ENCODE data around the gene MACROD2. TPM values are rescaled to one million over a fixed set of nuclear protein-coding genes. Genes with fewer than 3 reads are reported as not detected.

MACROD2 gene
- total and polyA plus RNA-seq, 2 donors (not counting 1 experiment from before 2014, with no cell fraction given) = 5.3 to 6.7 TPM

DNA sequence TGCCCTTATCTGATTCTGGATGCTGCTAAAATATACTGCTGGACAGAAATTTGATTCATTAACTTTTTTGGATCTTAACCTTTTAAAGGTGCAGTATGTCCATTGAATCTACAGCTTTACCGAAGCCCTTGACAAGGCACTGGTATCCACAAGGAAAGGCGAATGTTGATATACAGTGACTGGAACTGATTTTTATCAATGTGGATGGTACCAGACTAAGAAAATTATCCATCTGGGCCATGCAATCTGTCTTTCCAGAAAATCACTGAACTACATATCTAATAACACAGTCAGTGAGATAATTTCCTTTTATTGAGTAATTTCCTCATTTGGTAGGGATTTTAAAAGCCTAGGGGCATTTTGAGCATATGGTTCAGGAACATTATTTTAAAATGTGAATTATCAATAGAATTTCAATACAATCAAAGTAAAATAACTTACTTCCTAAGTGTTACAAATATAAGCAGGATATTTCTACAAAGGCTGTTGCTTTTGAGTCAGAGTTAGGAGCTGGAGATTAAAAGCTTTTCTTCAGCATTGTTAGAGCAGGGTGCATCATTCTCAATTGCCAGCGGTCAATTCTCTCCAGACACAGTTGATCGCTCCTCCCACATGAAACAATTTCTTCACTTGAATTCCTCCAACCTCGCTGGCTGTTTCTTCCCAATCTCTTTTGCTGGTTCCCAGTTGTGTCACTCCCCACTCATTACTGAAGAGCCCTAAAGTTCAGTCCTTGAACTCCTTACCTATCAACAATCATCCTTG is 927.4 kb downstream of the MACROD2 start:
- Histone ChIP-seq H3K4me1 (ENCODE audit: control insufficient read depth in 2 of 2, insufficient read depth in 2 of 2, low read length in 2 of 2) (no peaks in the 10 kb centered on the region), H3K27ac (ENCODE audit: low read length in 2 of 2) (no peak overlapping the region), H3K9ac (ENCODE audit: low read length) (no peak overlapping the region), H2AFZ (ENCODE audit: insufficient read depth, low read depth, low read length, poor library complexity, severe bottlenecking) (no peak overlapping the region), H4K20me1 (ENCODE audit: control insufficient read depth, insufficient read depth, low read length, poor library complexity, severe bottlenecking) (no peaks in the 10 kb centered on the region), H3K79me2 (ENCODE audit: control insufficient read depth, insufficient read depth, low read length) (no peaks in the 10 kb centered on the region), H3K4me2 (replicated peaks; ENCODE audit: low read depth, low read length, poor library complexity, severe bottlenecking) (no peak overlapping the region), H3K36me3 (replicated peaks in 1 of 2; ENCODE audit: control extremely low read depth in 1 of 2, control insufficient read depth in 1 of 2, extremely low read depth in 1 of 2, insufficient read depth in 2 of 2, low read length in 1 of 2) (no peaks in the 10 kb centered on the region), H3K27me3 (replicated peaks in 1 of 4; ENCODE audit: control extremely low read depth in 1 of 4, control insufficient read depth in 3 of 4, insufficient read depth in 4 of 4, low read length in 3 of 4) (peaks cover 0 to 4% (median 0%) of the 10 kb centered on the region in 4 experiments), H3K4me3 (ENCODE audit: control extremely low read depth in 1 of 5, extremely low read depth in 1 of 5, insufficient read depth in 1 of 5, low read depth in 2 of 5, low read length in 4 of 5) (no peak overlapping the region), H3K9me3 (ENCODE audit: control extremely low read depth in 1 of 3, control insufficient read depth in 2 of 3, insufficient read depth in 1 of 3, low read length in 2 of 3) (peaks cover 0 to 1% (median 0%) of the 10 kb centered on the region in 3 donors)
- H3K4me1 Mint-ChIP-seq = peaks cover 4% of the 10 kb centered on the region
- ATAC-seq (ENCODE audit: low read depth) (no peak), DNase-seq (no peak)
- ChIA-PET CTCF (no interaction called here), POLR2A (no interaction called here)
- TF ChIP-seq EZH2 (IDR thresholded peaks at IDR 0.05; ENCODE audit: borderline replicate concordance, insufficient read depth, low read depth, low read length, poor library complexity, severe bottlenecking) = no peak
- TF ChIP-seq, protein P1, sequence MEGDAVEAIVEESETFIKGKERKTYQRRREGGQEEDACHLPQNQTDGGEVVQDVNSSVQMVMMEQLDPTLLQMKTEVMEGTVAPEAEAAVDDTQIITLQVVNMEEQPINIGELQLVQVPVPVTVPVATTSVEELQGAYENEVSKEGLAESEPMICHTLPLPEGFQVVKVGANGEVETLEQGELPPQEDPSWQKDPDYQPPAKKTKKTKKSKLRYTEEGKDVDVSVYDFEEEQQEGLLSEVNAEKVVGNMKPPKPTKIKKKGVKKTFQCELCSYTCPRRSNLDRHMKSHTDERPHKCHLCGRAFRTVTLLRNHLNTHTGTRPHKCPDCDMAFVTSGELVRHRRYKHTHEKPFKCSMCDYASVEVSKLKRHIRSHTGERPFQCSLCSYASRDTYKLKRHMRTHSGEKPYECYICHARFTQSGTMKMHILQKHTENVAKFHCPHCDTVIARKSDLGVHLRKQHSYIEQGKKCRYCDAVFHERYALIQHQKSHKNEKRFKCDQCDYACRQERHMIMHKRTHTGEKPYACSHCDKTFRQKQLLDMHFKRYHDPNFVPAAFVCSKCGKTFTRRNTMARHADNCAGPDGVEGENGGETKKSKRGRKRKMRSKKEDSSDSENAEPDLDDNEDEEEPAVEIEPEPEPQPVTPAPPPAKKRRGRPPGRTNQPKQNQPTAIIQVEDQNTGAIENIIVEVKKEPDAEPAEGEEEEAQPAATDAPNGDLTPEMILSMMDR (IDR thresholded peaks at IDR 0.05) = no peak
- intact Hi-C loops (cut with micrococcal nuclease) = no loop called here
- WGBS (ENCODE audit: insufficient coverage) = 87% methylated on average over 3 of the region's 5 CpGs
- H3K27ac Mint-ChIP-seq = no peak overlapping the region
- H3K27me3 Mint-ChIP-seq = peaks cover 40% of the 10 kb centered on the region
- no peak overlapping the region for H3K4me3 Mint-ChIP-seq
- no peaks in the 10 kb centered on the region for H3K9me3 Mint-ChIP-seq (ENCODE audit: insufficient read depth)

DNA sequence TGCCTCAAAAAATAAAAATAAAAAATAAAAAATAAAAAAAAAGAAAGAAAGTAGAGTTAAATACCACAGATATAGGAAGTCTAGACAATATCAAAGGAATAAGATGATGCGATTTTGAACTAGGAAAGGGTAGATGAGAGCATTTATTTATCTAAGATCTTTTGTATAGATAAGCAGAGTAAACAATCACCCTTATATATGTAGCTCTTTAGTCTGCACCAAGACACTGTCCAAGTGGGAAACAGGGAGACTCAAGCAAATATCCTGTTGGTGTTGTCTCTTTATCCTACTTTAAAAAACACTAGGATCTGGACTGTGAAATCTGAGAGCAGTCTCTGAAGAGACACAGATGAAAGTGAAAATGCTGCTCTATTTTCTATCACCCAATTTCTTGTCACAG is 929.1 kb downstream of the MACROD2 start:
- Histone ChIP-seq H3K4me1 (ENCODE audit: control insufficient read depth in 2 of 2, insufficient read depth in 2 of 2, low read length in 2 of 2) (no peaks in the 10 kb centered on the region), H3K4me2 (replicated peaks; ENCODE audit: low read depth, low read length, poor library complexity, severe bottlenecking) (no peak overlapping the region), H3K27me3 (replicated peaks in 1 of 4; ENCODE audit: control extremely low read depth in 1 of 4, control insufficient read depth in 3 of 4, insufficient read depth in 4 of 4, low read length in 3 of 4) (peaks cover 0 to 4% (median 0%) of the 10 kb centered on the region in 4 experiments), H3K27ac (ENCODE audit: low read length in 2 of 2) (no peak overlapping the region), H3K79me2 (ENCODE audit: control insufficient read depth, insufficient read depth, low read length) (no peaks in the 10 kb centered on the region), H3K36me3 (replicated peaks in 1 of 2; ENCODE audit: control extremely low read depth in 1 of 2, control insufficient read depth in 1 of 2, extremely low read depth in 1 of 2, insufficient read depth in 2 of 2, low read length in 1 of 2) (no peaks in the 10 kb centered on the region), H3K9ac (ENCODE audit: low read length) (no peak overlapping the region), H3K9me3 (ENCODE audit: control extremely low read depth in 1 of 3, control insufficient read depth in 2 of 3, insufficient read depth in 1 of 3, low read length in 2 of 3) (peaks cover 0 to 1% (median 0%) of the 10 kb centered on the region in 3 donors), H3K4me3 (ENCODE audit: control extremely low read depth in 1 of 5, extremely low read depth in 1 of 5, insufficient read depth in 1 of 5, low read depth in 2 of 5, low read length in 4 of 5) (no peak overlapping the region), H4K20me1 (ENCODE audit: control insufficient read depth, insufficient read depth, low read length, poor library complexity, severe bottlenecking) (no peaks in the 10 kb centered on the region), H2AFZ (ENCODE audit: insufficient read depth, low read depth, low read length, poor library complexity, severe bottlenecking) (no peak overlapping the region)
- Mint-ChIP-seq H3K4me3 (no peak overlapping the region), H3K27me3 (peaks cover 24% of the 10 kb centered on the region), H3K9me3 (ENCODE audit: insufficient read depth) (no peaks in the 10 kb centered on the region), H3K27ac (no peak overlapping the region), H3K4me1 (peaks cover 4% of the 10 kb centered on the region)
- intact Hi-C loops (cut with micrococcal nuclease) = no loop called here
- DNase-seq (no peak), ATAC-seq (ENCODE audit: low read depth) (no peak)
- no CpG with 5 or more reads among the region's 1 CpG for WGBS (ENCODE audit: insufficient coverage)
- POLR2A ChIA-PET = no interaction called here
- TF ChIP-seq EZH2 (IDR thresholded peaks at IDR 0.05; ENCODE audit: borderline replicate concordance, insufficient read depth, low read depth, low read length, poor library complexity, severe bottlenecking) = no peak
- TF ChIP-seq, protein P1 (IDR thresholded peaks at IDR 0.05) = no peak
- CTCF ChIA-PET = no interaction called here
